ENCODE results near the gene ADNP.

DNA sequence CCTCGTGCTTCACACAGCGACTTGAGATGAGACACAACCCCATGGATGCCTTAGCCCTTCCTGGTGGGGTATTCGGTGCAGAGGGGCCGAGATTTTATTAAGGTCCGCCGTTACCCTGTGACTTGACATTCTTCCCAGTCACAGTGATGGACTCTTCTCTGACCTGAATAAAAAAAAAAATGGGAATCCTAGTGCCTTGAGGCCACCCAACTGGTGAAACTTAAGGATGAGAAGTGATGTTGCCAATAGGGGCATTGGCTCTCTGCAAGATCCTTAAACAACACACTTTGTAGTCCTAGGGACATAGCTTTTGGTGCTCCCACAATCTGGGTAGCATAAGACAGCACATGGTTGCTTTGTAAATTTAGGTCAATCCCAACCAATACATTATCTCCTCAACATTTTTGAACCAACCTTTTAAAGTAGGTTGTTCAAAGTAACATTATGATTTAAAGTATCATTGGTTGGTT, 814 bp upstream of the ADNP start:
- TF ChIP-seq EP300 (IDR thresholded peaks at IDR 0.05) = no peak
- TF ChIP-seq, protein P1, sequence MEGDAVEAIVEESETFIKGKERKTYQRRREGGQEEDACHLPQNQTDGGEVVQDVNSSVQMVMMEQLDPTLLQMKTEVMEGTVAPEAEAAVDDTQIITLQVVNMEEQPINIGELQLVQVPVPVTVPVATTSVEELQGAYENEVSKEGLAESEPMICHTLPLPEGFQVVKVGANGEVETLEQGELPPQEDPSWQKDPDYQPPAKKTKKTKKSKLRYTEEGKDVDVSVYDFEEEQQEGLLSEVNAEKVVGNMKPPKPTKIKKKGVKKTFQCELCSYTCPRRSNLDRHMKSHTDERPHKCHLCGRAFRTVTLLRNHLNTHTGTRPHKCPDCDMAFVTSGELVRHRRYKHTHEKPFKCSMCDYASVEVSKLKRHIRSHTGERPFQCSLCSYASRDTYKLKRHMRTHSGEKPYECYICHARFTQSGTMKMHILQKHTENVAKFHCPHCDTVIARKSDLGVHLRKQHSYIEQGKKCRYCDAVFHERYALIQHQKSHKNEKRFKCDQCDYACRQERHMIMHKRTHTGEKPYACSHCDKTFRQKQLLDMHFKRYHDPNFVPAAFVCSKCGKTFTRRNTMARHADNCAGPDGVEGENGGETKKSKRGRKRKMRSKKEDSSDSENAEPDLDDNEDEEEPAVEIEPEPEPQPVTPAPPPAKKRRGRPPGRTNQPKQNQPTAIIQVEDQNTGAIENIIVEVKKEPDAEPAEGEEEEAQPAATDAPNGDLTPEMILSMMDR (IDR thresholded peaks at IDR 0.05) = no peak
- TF ChIP-seq POLR2A (IDR thresholded peaks at IDR 0.05) = no peak
- no peak for TF ChIP-seq POLR2AphosphoS5 (IDR thresholded peaks at IDR 0.05)
